Measurements from ENCODE around the gene CGNL1.

The CGNL1 gene

GRCh38 chr15:57352535-57353316 is 23.6 kb upstream of the CGNL1 start:
- no peak for DNase-seq
- Histone ChIP-seq H3K4me1 (ENCODE audit: control extremely low read depth in 1 of 4, control insufficient read depth in 4 of 4, insufficient read depth in 4 of 4, low read length in 3 of 4) (no peaks in the 10 kb centered on the region), H3K36me3 (ENCODE audit: control insufficient read depth in 4 of 4, insufficient read depth in 4 of 4, low read length in 3 of 4) (no peaks in the 10 kb centered on the region), H3K9me3 (ENCODE audit: control extremely low read depth in 1 of 5, control insufficient read depth in 4 of 5, insufficient read depth in 2 of 5, low read depth in 1 of 5, low read length in 4 of 5) (peaks cover 0 to 2% (median 0%) of the 10 kb centered on the region in 5 experiments), H3K4me3 (ENCODE audit: control insufficient read depth in 1 of 7, extremely low read depth in 1 of 7, insufficient read depth in 4 of 7, low read depth in 2 of 7, low read length in 6 of 7) (no peak overlapping the region), H3K27ac (ENCODE audit: insufficient read depth in 1 of 2, low read depth in 1 of 2, low read length in 2 of 2, poor library complexity in 1 of 2, severe bottlenecking in 2 of 2) (no peak overlapping the region), H3K27me3 (replicated peaks in 2 of 5; ENCODE audit: control insufficient read depth in 4 of 5, insufficient read depth in 5 of 5, low read length in 4 of 5) (peaks cover 0 to 3% (median 0%) of the 10 kb centered on the region in 5 experiments)
- 93% methylated on average over 15 of the region's 17 CpGs for WGBS (ENCODE audit: insufficient coverage)
- ChIA-PET POLR2A (no interaction called here), CTCF (interaction anchor here (0.6 to 2.0 kb wide), 7 partner anchors 11 to 175 kb away, joined by 3 to 5 read pairs (median 4); no protein-coding TSS in a partner anchor)

GRCh38 chr15:57353317-57353804 is 22.9 kb upstream of the CGNL1 start:
- DNase-seq: no peak
- 92% methylated on average over 10 of the region's 10 CpGs for WGBS (ENCODE audit: insufficient coverage)
- H3K4me3 ChIP-seq (ENCODE audit: control insufficient read depth in 1 of 7, extremely low read depth in 1 of 7, insufficient read depth in 4 of 7, low read depth in 2 of 7, low read length in 6 of 7): no peak overlapping the region
- ChIA-PET CTCF (interaction anchor here (0.6 to 1.5 kb wide), 5 partner anchors 11 to 174 kb away, joined by 3 to 5 read pairs (median 3); no protein-coding TSS in a partner anchor), POLR2A (no interaction called here)
- H3K9me3 ChIP-seq (ENCODE audit: control extremely low read depth in 1 of 5, control insufficient read depth in 4 of 5, insufficient read depth in 2 of 5, low read depth in 1 of 5, low read length in 4 of 5): no peaks in the 10 kb centered on the region
- no peaks in the 10 kb centered on the region for H3K36me3 ChIP-seq (ENCODE audit: control insufficient read depth in 4 of 4, insufficient read depth in 4 of 4, low read length in 3 of 4)
- no peaks in the 10 kb centered on the region for H3K4me1 ChIP-seq (ENCODE audit: control extremely low read depth in 1 of 4, control insufficient read depth in 4 of 4, insufficient read depth in 4 of 4, low read length in 3 of 4)
- H3K27me3 ChIP-seq (replicated peaks in 2 of 5; ENCODE audit: control insufficient read depth in 4 of 5, insufficient read depth in 5 of 5, low read length in 4 of 5): peaks cover 0 to 3% (median 0%) of the 10 kb centered on the region in 5 experiments
- H3K27ac ChIP-seq (ENCODE audit: insufficient read depth in 1 of 2, low read depth in 1 of 2, low read length in 2 of 2, poor library complexity in 1 of 2, severe bottlenecking in 2 of 2): no peak overlapping the region

GRCh38 chr15:57354436-57355123 is 21.7 kb upstream of the CGNL1 start:
- DNase-seq: no peak
- WGBS (ENCODE audit: insufficient coverage): 96% methylated on average over 5 of the region's 7 CpGs
- CTCF ChIA-PET: interaction anchor here (0.8 to 1.7 kb wide), 4 partner anchors 9 to 11 kb away, joined by 3 to 5 read pairs (median 4); no protein-coding TSS in a partner anchor

GRCh38 chr15:57355259-57355658 is 21.0 kb upstream of the CGNL1 start:
- 100% methylated on average over 5 of the region's 8 CpGs for whole genome bisulfite sequencing (ENCODE audit: insufficient coverage)
- CTCF ChIA-PET: interaction anchor here (1.0 to 1.7 kb wide), 6 partner anchors 8 to 175 kb away, joined by 3 to 5 read pairs (median 3); no protein-coding TSS in a partner anchor
- peaks cover 0 to 3% (median 0%) of the 10 kb centered on the region in 5 experiments for H3K27me3 ChIP-seq (replicated peaks in 2 of 5; ENCODE audit: control insufficient read depth in 4 of 5, insufficient read depth in 5 of 5, low read length in 4 of 5)
- H3K4me3 ChIP-seq (ENCODE audit: control insufficient read depth in 1 of 7, extremely low read depth in 1 of 7, insufficient read depth in 4 of 7, low read depth in 2 of 7, low read length in 6 of 7): no peak overlapping the region
- no peaks in the 10 kb centered on the region for H3K9me3 ChIP-seq (ENCODE audit: control extremely low read depth in 1 of 5, control insufficient read depth in 4 of 5, insufficient read depth in 2 of 5, low read depth in 1 of 5, low read length in 4 of 5)
- DNase-seq: no peak
- POLR2A ChIA-PET: no interaction called here
- no peaks in the 10 kb centered on the region for H3K4me1 ChIP-seq (ENCODE audit: control extremely low read depth in 1 of 4, control insufficient read depth in 4 of 4, insufficient read depth in 4 of 4, low read length in 3 of 4)
- no peaks in the 10 kb centered on the region for H3K36me3 ChIP-seq (ENCODE audit: control insufficient read depth in 4 of 4, insufficient read depth in 4 of 4, low read length in 3 of 4)
- H3K27ac ChIP-seq (ENCODE audit: insufficient read depth in 1 of 2, low read depth in 1 of 2, low read length in 2 of 2, poor library complexity in 1 of 2, severe bottlenecking in 2 of 2): no peak overlapping the region

More at GRCh38 chr15:57354436-57355123, 21.7 kb upstream of the CGNL1 start:
- Histone ChIP-seq H3K36me3 (ENCODE audit: control insufficient read depth in 4 of 4, insufficient read depth in 4 of 4, low read length in 3 of 4) (no peaks in the 10 kb centered on the region), H3K9me3 (ENCODE audit: control extremely low read depth in 1 of 5, control insufficient read depth in 4 of 5, insufficient read depth in 2 of 5, low read depth in 1 of 5, low read length in 4 of 5) (no peaks in the 10 kb centered on the region), H3K27me3 (replicated peaks in 2 of 5; ENCODE audit: control insufficient read depth in 4 of 5, insufficient read depth in 5 of 5, low read length in 4 of 5) (peaks cover 0 to 3% (median 0%) of the 10 kb centered on the region in 5 experiments), H3K4me3 (ENCODE audit: control insufficient read depth in 1 of 7, extremely low read depth in 1 of 7, insufficient read depth in 4 of 7, low read depth in 2 of 7, low read length in 6 of 7) (no peak overlapping the region), H3K27ac (ENCODE audit: insufficient read depth in 1 of 2, low read depth in 1 of 2, low read length in 2 of 2, poor library complexity in 1 of 2, severe bottlenecking in 2 of 2) (no peak overlapping the region), H3K4me1 (ENCODE audit: control extremely low read depth in 1 of 4, control insufficient read depth in 4 of 4, insufficient read depth in 4 of 4, low read length in 3 of 4) (no peaks in the 10 kb centered on the region)
- POLR2A ChIA-PET: no interaction called here

GRCh38 chr15:57356178-57356577 is 20.1 kb upstream of the CGNL1 start:
- no peaks in the 10 kb centered on the region for H3K9me3 ChIP-seq (ENCODE audit: control extremely low read depth in 1 of 5, control insufficient read depth in 4 of 5, insufficient read depth in 2 of 5, low read depth in 1 of 5, low read length in 4 of 5)
- ChIA-PET POLR2A (interaction anchor here (0.6 kb wide), 1 partner anchor 195 kb away, joined by 3 read pairs; no protein-coding TSS in a partner anchor), CTCF (interaction anchor here (1.0 to 1.7 kb wide), 5 partner anchors 9 to 24 kb away, joined by 3 to 5 read pairs (median 3); no protein-coding TSS in a partner anchor)
- H3K27me3 ChIP-seq (replicated peaks in 2 of 5; ENCODE audit: control insufficient read depth in 4 of 5, insufficient read depth in 5 of 5, low read length in 4 of 5): peaks cover 0 to 3% (median 0%) of the 10 kb centered on the region in 5 experiments
- no peak overlapping the region for H3K27ac ChIP-seq (ENCODE audit: insufficient read depth in 1 of 2, low read depth in 1 of 2, low read length in 2 of 2, poor library complexity in 1 of 2, severe bottlenecking in 2 of 2)
- H3K4me3 ChIP-seq (ENCODE audit: control insufficient read depth in 1 of 7, extremely low read depth in 1 of 7, insufficient read depth in 4 of 7, low read depth in 2 of 7, low read length in 6 of 7): no peak overlapping the region
- H3K36me3 ChIP-seq (ENCODE audit: control insufficient read depth in 4 of 4, insufficient read depth in 4 of 4, low read length in 3 of 4): no peaks in the 10 kb centered on the region
- H3K4me1 ChIP-seq (ENCODE audit: control extremely low read depth in 1 of 4, control insufficient read depth in 4 of 4, insufficient read depth in 4 of 4, low read length in 3 of 4): no peaks in the 10 kb centered on the region
- DNase-seq: no peak

GRCh38 chr15:57356636-57357035 is 19.7 kb upstream of the CGNL1 start:
- Histone ChIP-seq H3K9me3 (ENCODE audit: control extremely low read depth in 1 of 5, control insufficient read depth in 4 of 5, insufficient read depth in 2 of 5, low read depth in 1 of 5, low read length in 4 of 5) (no peaks in the 10 kb centered on the region), H3K27me3 (replicated peaks in 2 of 5; ENCODE audit: control insufficient read depth in 4 of 5, insufficient read depth in 5 of 5, low read length in 4 of 5) (peaks cover 0 to 3% (median 0%) of the 10 kb centered on the region in 5 experiments), H3K27ac (ENCODE audit: insufficient read depth in 1 of 2, low read depth in 1 of 2, low read length in 2 of 2, poor library complexity in 1 of 2, severe bottlenecking in 2 of 2) (no peak overlapping the region), H3K36me3 (ENCODE audit: control insufficient read depth in 4 of 4, insufficient read depth in 4 of 4, low read length in 3 of 4) (no peaks in the 10 kb centered on the region), H3K4me3 (ENCODE audit: control insufficient read depth in 1 of 7, extremely low read depth in 1 of 7, insufficient read depth in 4 of 7, low read depth in 2 of 7, low read length in 6 of 7) (no peak overlapping the region), H3K4me1 (ENCODE audit: control extremely low read depth in 1 of 4, control insufficient read depth in 4 of 4, insufficient read depth in 4 of 4, low read length in 3 of 4) (no peaks in the 10 kb centered on the region)
- ChIA-PET CTCF (interaction anchor here (1.3 to 1.6 kb wide), 4 partner anchors 8 to 24 kb away, joined by 3 to 5 read pairs (median 3); no protein-coding TSS in a partner anchor), POLR2A (no interaction called here)
- DNase-seq: no peak
- WGBS (ENCODE audit: insufficient coverage): 90% methylated on average over 3 of the region's 4 CpGs

Measured in common myeloid progenitor, CD34-positive (primary cell).